A673 (cell line): ENCODE data around the gene USP17L27.
"Not testable (repeated sequence)": the region's sequence is repeated elsewhere in the genome, so short reads cannot be mapped to it uniquely, and the experiment has no call there.

Source experiments
- EZH2 ChIP-seq: fragments of 200-600 bp; sonication (generic); IDR thresholded peaks from 2 replicates; pipeline ENCODE4 v1.6.1; 2017; ENCODE audit warnings: borderline replicate concordance, low read depth, mild to moderate bottlenecking, mixed read lengths, antibody characterized with exemption, low read length; ENCODE audit not compliant: poor library complexity, severe bottlenecking
- TF ChIP-seq, protein P1 (sequence below): fragments of 300-800, 200-600 bp; sonication (generic); conservative IDR thresholded peaks from 2 replicates; pipeline ENCODE4 v1.5.1; 2017; ENCODE audit warnings: low read depth, mild to moderate bottlenecking, antibody characterized with exemption, low read length, moderate library complexity, mixed read lengths

DNA sequence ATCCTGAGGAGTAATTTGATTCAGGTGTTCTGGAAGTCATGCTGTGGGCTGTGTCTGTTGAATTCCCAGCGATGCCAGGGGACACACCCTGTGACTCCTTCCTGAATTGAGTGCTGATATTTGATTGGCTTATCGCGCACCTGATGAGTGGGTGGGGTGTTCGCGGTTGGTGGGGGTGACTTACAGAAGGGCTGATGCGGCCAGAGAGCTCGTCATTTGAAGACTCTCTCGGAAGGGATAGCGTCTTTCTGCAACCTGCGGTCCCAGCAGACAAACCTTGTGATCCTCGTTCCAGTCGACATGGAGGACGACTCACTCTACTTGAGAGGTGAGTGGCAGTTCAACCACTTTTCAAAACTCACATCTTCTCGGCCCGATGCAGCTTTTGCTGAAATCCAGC, 4.8 kb upstream of the USP17L27 start, which contains the start of gene USP17L5:
- TF ChIP-seq, protein P1, sequence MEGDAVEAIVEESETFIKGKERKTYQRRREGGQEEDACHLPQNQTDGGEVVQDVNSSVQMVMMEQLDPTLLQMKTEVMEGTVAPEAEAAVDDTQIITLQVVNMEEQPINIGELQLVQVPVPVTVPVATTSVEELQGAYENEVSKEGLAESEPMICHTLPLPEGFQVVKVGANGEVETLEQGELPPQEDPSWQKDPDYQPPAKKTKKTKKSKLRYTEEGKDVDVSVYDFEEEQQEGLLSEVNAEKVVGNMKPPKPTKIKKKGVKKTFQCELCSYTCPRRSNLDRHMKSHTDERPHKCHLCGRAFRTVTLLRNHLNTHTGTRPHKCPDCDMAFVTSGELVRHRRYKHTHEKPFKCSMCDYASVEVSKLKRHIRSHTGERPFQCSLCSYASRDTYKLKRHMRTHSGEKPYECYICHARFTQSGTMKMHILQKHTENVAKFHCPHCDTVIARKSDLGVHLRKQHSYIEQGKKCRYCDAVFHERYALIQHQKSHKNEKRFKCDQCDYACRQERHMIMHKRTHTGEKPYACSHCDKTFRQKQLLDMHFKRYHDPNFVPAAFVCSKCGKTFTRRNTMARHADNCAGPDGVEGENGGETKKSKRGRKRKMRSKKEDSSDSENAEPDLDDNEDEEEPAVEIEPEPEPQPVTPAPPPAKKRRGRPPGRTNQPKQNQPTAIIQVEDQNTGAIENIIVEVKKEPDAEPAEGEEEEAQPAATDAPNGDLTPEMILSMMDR = not testable (repeated sequence)
- TF ChIP-seq EZH2 = not testable (repeated sequence)
